Stimulated activated CD4-positive, alpha-beta T cell treated with anti-CD3 and anti-CD28 coated beads, Interleukin-12 subunit alpha, Interleukin-12 subunit beta, amount 100 ng/mL, for 24 hours (primary cell): ENCODE measurements around the gene LMF1.
"Not testable (repeated sequence)": the region's sequence is repeated elsewhere in the genome, so short reads cannot be mapped to it uniquely, and the experiment has no call there.

Source experiments
- DNase-seq, 2 experiments: peaks; one replicate each; pipeline ENCODE4 v3.0.0-alpha.2; 2020; ENCODE audit warnings: low read depth in 2 of 2

The LMF1 gene

GRCh38 chr16:895371-895770, 75.4 kb downstream of the LMF1 start:
- no peak for DNase-seq

- no peak for DNase-seq
These were observed 75.9 kb downstream of the LMF1 start for GRCh38 chr16:894841-895240.

GRCh38 chr16:894136-894535, 76.6 kb downstream of the LMF1 start:
- no peak for DNase-seq

GRCh38 chr16:893360-893759, 77.4 kb downstream of the LMF1 start:
- no peak for DNase-seq

GRCh38 chr16:892536-893255, 78.1 kb downstream of the LMF1 start:
- no peak for DNase-seq

GRCh38 chr16:892006-892405, 78.8 kb downstream of the LMF1 start:
- DNase-seq, result no peak

- DNase-seq, result no peak
These were observed 79.4 kb downstream of the LMF1 start for GRCh38 chr16:891353-891740.

GRCh38 chr16:890716-891352, 80.0 kb downstream of the LMF1 start:
- no peak for DNase-seq

- no peak for DNase-seq
These were observed 80.6 kb downstream of the LMF1 start for GRCh38 chr16:890217-890616.

- DNase-seq, result no peak
These were observed 81.2 kb downstream of the LMF1 start for GRCh38 chr16:889586-889985.

GRCh38 chr16:888901-889570, 81.7 kb downstream of the LMF1 start:
- DNase-seq, result no peak

GRCh38 chr16:888456-888855, 82.3 kb downstream of the LMF1 start:
- DNase-seq, result not testable (repeated sequence)

- DNase-seq, result no peak
These were observed 82.9 kb downstream of the LMF1 start for GRCh38 chr16:887846-888245.

GRCh38 chr16:886802-887731, 83.7 kb downstream of the LMF1 start:
- no peak for DNase-seq

- DNase-seq, result no peak
These were observed 84.7 kb downstream of the LMF1 start for GRCh38 chr16:886084-886543.

- no peak for DNase-seq
These were observed 85.4 kb downstream of the LMF1 start for GRCh38 chr16:885391-885790.

GRCh38 chr16:884232-884631, 86.6 kb downstream of the LMF1 start:
- no peak for DNase-seq

- no peak for DNase-seq
These were observed 87.0 kb downstream of the LMF1 start for GRCh38 chr16:883781-884180.

- no peak for DNase-seq
These were observed 87.4 kb downstream of the LMF1 start for GRCh38 chr16:883340-883739.

- DNase-seq, result not testable (repeated sequence)
These were observed 88.1 kb downstream of the LMF1 start for GRCh38 chr16:882671-883070.

- DNase-seq, result no peak
These were observed 88.5 kb downstream of the LMF1 start for GRCh38 chr16:882256-882655.
